HG03442 (cell line): Measurements from ENCODE around the gene ANKRD62.
"Not testable (repeated sequence)": the region's sequence is repeated elsewhere in the genome, so short reads cannot be mapped to it uniquely, and the experiment has no call there.

Experiments used
- ATAC-seq: cut with Tn5 transposase; IDR thresholded peaks from one replicate; pipeline ENCODE4 v1.9.1; 2021; ENCODE audit warnings: mild to moderate bottlenecking, moderate library complexity; ENCODE audit not compliant: unreplicated experiment

ANKRD62 gene

DNA sequence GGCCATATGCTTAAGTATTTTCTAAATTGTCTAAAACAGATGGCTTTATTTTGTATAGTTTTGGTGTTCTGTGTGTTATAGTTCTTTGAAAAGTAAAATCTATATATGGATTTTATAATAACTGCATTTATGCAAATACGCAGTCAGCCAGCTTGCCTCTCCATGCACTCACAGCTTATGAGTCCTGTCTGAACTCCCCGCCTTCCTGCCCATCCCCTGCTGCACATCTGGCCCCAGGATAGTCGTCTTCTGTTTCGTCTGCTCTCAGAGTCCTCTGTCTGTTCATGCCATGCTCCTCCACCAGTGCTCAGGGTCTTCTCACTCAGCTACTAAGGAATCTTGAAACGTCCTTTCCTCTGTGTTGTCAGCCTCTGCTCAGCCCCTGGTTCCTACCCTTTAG lies 28.2 kb upstream of the ANKRD62 start:
- no peak for ATAC-seq

DNA sequence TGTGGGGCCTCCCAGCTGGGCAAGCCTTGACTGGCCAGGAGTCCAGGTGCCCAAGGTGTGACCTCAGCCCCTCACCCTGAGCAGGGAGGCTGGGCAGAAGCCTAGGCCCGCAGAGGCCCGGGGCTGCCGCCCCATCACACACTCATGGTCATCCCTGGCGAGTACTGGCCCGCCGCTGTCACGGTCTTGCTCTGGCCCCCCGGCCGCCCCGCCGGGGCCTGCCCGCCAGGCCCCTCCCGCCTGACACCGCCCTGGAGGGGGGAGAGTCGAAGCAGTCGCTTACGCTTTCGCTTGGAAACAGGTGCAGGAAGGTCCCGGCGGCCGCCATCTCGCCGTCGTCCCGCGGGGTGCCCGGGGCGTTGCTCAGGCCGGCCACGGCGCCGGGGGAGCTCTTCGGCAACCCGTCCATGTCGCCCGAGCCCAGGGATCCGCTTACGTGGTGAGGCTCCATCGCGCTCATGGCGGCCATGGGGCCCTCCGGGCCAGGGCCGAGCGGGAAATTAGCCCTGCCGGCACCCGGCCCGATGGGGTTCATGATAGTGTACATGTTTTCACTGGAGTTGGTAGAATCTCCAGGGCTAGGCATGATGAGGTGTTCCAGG lies 26.6 kb upstream of the ANKRD62 start:
- no peak for ATAC-seq

DNA sequence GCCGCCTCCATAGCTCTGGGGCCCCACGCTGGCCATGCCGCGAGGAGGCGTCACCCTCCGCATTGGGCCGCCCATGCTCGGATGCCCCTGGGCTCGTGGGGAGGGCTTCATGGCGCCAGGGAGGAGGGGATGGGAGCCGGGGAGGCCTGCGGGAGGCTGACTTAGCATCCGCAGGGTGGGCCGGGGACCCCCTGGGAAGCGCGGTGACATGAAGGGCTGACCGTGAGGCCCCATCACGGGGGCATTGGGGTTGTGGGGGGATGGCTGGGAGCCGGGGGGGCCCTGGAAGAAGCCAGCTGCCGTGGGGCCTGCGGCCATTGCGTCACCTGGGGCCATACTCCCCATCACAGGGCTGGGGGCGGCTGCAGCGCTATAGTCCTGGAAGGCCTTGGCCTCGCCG lies 26.0 kb upstream of the ANKRD62 start:
- no peak for ATAC-seq

DNA sequence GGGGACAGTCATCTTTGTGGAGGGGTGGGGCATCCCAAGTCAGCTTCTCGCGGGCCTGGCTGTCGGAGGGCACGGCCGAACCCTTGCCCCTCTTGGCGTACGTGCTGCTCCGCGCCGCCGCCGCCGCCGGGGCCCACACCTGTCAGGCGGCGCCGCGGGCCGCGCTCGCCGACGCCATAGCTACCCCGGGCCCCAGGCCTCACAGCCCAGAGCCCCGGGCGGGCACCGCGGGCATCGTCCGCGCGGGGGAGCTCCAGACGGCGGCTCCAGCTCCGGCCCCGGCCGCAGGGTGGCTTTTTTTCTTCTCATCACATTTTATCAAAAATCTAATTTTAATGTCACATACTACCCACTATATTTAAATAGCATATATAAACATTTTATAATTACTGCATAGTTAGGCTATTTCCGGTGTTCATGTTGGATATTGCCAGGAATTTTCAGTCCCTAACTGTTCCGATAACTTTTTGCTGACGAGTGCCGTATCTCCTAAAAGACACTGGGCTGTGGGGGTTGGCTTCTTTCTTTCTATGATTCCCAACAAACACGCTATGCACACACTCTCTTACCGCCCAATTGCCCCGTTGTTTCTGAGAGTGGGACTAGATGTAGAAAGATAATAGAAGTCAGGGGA lies 25.2 kb upstream of the ANKRD62 start:
- not testable (repeated sequence) for ATAC-seq

DNA sequence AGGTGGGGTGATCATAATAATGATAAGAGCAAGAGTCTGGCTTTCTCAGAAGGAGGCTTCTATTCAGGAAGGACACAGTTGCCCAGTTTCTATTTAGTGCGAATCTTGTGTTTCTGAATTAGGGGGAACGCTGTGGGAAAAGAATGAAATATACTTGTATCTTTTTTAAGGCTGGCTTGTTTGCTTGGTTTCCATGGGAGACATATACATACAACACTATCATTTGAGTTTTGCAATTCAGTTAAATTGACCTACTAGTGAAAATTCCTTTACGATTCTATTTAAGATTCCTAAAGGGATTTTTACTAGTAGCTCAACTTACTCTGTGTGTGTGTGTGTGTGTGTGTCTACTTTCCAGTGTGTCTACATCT lies 24.7 kb upstream of the ANKRD62 start:
- ATAC-seq, result no peak

DNA sequence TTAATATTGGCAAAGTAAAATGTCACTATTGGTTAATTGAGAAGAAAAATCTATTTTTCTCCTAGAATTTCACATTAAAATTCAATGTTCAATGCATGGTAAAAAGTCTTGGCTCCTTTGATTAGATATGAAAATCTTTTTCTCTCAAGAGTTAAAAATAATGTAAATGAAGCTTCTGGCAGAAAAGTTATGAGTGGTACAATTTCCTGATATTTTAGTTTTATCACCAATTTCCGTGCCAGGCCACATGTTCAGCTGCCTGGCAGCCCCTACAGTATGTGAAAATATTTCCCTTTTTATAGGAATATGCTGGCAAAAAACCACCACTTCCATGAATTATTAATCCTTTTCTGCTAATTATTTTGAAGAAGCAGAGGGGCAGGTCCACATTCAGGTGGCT lies 22.6 kb upstream of the ANKRD62 start:
- not testable (repeated sequence) for ATAC-seq

DNA sequence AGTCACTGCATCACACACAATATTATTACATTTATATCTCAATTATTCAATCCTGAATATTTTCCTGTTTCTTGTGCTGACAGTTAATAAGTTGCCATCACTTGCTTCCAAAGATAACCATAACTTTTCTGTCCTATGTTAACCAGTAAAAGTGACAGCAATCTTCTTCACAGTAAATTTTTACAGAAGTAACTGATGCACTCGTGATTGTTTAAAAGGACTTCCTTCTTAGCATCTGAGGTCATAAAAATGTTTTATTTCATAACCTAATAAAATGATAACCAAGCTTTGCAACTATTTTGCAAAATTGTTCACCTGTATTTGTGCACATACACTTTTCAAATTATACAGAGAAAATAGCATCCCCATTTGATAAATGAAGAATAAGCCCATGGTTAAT lies 20.6 kb upstream of the ANKRD62 start:
- ATAC-seq, result no peak

DNA sequence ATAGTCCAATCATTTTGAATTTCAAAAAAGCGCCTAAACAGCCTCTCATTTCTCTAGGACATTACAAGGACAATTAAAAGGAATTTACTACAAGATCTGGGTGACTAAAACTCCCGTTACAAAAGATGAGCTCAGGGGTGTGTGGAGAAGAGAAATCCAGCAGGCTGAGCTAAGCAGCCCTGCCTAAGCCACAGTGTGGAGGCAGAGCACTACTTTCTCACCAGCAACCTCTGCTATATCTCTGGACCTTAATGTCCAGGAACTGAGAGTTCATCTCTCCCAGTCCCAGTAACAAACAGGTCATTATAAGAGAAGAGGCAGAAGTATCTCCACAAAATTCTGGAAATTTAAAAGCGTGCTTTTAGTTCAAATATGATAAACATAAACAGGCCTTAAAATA lies 18.9 kb upstream of the ANKRD62 start:
- ATAC-seq, result no peak

DNA sequence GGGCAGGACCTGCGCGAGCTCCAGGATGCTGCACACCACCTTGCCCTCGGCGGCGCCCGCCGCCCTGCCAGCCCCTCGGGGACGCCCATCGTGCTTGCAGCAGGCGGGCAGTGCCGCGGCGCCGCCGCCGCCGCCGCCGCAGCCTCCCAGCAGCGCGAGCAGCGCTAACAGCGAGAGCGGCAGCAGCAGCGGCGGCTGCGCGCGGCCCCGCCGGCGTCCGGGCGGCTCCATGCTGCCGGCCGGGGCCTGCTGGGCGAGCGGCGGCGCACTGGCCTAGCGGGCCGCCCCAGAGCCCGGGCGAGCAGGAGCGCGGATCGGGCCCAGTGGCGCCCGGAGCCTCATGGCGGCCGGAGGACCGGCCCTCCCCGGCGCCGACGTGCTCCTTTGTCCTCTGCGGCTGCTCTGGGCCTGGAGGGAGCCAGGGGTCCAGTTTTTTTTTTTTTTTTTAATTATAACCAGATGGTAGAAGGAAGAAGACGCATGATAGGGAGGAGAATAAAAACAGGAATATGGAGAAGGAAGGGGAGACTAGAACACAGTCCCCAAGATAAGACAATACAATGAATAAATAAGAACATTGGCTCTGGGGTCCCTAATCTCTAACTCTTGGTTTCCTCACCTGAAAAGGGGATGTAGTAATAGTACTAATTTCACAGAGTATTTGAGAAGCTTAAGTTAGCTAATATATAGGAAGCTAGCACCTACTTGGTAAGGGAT lies 17.1 kb upstream of the ANKRD62 start:
- no peak for ATAC-seq

DNA sequence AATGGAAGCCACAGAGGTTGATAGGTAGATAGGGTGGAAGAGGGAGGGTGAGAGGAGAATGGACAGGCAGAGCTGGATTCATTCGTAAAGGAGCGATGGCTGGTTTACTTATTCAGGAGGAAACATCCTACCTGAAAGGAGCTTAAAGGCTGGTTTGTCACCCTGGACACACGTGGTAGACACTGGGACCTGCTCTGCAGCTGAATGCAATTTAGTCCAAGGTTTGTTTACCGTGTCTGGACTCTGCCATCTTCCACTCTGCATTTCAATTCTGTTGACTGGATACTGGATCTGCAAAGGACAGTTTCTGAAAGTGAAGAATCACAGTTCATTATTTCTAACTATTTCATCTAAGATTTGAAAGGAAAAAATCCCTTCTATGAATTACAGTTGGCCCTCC lies 15.6 kb upstream of the ANKRD62 start:
- ATAC-seq, result not testable (repeated sequence)

DNA sequence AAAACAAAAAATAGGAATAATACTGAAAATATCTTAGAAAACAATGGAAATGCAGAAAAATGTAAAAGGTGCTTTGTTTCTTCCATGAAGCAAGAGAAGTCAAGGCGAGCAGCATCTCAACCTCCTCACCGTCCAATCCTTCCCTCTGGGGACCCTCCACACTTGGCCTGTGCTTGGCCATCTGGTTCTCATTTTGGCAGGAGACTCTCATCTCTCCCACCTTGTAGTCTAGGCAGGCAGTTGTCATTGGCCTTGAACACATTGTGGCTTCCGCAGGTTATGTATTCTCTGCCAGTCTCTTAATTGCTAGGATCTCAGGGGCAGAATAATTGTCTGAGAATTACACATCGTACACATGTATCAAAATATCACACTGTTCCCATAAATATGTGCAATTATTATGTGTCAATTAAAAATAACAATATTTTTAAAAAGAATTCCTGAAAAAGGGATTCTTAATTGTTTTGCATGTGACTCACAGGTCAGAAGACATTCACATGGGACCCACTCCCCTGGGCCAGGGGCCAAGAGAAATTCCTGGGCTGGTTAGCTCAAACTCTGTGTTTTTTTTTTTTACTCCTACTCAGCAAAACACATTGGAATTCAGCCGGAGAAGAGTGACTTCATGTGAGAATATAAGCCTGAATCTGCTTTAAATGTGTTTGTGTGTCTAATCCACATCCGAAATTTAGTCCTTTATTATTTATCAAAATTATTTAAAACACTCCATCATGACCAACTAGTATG lies 14.0 kb upstream of the ANKRD62 start:
- no peak for ATAC-seq

DNA sequence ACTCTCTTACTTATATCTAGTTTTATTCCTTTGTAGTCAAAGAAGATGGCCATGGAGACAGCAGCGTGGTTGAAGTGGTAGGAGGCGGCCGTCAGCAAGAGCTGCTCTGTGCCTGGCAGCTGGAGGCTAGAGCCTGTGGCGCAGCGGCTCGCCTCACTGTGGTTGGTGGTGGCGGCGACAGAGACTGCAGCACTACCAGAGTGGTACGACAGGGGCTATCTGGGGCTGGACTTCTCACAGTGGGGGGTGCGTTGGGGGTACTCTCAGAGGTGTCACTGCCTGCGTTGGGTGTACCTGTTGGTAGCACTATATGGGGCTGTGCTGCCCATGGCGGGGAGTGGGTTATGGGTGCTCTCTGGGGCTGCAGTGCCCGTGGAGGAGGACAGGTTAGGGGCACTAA lies 8.5 kb upstream of the ANKRD62 start:
- no peak for ATAC-seq

DNA sequence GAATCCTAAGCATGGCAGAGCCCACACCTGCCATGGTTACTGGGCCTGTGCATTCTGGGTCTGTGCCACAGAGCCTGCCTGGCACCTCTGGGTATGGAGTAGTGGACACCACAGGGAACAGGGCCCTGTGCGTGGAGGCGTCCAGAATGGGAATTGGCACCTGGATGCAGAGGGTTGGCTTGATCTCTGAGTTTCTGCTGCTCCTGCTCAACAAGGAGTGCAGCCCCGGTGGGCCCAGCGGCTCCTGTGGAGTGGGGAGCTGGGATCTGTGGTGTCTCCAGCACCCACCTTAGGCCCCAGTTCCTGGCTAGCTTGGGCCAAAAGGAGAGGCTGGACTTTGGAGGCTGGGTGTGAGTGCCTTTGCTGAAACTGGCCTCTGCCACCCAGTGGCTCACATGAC lies 7.9 kb upstream of the ANKRD62 start:
- ATAC-seq, result no peak

DNA sequence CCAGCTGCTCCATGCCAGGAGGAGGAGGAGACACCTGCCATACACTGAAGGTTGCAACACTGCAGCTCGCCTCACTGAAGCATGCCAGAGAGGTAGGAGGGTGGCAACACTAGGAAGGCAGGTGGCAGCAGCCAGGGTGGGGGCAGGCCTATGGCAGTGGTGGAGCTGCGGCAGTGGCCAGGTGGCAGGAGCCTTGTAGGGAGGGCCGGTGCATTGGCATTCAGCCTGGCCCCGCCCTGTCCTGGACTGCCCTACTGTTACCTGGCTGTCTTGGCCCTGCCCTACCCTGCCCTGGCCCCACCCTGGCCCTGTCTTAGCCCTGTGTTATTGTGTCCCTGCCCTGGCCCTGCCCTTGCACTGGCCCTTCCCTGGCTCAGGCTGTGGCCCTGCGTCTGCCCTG lies 7.4 kb upstream of the ANKRD62 start:
- ATAC-seq, result no peak

DNA sequence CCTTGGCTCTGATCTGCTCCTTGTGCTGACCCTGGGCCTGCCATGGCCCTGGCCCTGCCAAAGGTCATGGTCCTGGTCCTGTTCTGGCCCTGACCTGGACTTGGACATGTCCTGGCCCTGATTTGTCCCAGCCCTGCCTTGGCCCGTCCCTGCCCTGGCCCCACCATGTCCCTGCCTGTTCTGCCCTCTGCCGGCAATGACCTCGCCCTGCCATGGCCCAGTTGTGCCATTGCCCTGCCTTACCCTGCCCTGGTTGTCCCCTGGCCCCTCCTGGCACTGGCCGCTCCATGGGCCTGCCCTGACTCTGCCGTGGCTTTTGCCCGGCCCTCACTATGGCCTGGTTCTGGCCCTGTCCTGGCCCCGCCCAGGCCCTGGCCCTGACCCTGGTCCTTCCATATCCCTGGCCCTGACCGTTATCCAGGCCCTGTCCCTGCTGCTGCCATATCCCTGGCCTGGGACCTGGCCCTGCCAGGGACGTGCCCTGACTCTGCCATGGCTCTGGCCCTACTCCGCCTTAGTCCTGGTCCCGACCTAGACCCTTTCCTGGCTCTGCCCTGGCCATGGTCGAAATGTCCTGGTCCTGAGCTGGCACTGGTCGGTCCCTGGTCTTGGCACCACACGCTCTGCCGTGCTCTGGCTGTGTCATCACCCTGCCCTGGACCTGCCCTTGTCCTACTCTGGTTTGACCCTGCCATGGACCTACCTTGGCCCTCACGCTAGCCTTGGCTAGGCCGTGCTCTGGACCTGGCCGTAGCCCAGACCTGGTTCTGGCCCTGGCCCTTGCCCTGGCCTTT lies 6.8 kb upstream of the ANKRD62 start:
- no peak for ATAC-seq

DNA sequence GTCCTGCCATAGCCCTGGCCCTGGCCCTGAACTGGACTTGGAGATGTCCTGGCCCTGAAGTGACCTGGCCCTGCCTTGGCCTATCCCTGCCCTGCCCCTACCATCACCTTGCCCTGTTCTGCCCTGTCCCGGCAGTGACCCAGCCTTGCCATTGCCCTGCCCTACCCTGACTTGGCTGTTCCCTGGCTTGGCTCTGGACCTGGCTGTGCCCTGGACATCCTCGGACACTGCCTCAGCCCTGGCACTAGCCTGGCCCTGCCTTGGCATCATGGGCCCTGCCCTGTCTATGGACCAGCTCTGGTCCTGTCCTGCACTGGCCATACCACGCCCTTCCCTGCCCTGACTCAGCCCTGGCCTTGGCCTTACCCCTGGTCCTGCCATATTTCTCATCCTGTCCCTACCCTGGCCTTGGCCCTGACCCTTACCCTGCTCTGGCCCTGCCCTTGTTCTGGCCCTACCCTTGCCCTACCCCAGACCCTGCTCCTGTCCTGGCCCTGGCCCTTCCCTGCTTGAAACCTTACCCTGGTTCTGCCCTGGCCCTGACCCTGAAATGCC lies 6.1 kb upstream of the ANKRD62 start:
- no peak for ATAC-seq

DNA sequence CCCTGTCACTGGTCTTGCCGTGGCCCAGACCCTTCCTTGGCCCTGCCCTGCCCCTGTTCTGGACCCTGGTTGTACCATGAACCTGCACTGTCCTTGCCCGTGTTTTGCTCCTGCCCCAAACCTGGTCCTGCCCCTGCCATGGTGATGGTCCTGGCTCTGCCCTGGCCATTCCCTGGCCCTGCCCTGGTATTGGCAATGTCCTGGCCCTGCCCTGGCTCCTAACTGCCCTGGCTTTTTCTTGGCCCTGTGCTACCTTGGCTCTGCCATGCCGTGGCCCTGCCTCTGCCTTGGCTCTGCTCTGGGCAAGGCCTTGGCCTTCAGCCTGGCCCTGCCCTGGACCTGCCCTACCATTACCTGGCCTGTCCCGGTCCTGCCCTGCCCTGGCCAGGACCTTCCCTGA lies 5.5 kb upstream of the ANKRD62 start:
- no peak for ATAC-seq

DNA sequence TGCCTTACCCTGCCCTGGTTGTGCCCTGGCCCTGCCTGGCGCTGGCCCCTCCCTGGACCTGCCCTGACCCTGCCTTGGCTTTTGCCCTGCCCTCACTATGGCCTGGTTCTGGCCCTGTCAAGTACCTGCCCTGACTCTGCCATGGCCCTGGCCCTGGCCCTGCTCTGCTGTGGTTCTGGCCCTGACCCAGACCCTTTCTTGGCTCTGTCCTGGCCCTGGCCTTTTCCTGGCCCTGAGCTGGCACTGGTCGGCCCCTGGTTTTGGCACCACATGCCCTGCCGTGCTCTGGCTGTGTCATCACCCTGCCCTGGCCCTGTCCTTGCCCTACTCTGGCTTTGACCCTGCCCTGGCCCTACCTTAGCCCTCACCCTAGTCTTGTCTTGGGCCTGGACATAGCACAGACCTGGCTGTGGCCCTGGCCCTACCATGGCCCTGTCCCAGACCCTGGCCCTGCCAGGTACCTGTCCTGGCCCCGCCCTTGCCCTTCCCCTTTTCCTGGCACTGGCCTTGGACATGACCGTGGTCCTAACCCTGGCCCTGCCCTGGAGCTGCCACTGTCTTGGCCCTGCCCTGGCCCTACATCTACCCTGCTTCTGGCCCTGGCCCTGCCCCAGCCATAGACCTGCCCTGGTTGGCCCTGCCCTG lies 4.8 kb upstream of the ANKRD62 start:
- ATAC-seq, result no peak

DNA sequence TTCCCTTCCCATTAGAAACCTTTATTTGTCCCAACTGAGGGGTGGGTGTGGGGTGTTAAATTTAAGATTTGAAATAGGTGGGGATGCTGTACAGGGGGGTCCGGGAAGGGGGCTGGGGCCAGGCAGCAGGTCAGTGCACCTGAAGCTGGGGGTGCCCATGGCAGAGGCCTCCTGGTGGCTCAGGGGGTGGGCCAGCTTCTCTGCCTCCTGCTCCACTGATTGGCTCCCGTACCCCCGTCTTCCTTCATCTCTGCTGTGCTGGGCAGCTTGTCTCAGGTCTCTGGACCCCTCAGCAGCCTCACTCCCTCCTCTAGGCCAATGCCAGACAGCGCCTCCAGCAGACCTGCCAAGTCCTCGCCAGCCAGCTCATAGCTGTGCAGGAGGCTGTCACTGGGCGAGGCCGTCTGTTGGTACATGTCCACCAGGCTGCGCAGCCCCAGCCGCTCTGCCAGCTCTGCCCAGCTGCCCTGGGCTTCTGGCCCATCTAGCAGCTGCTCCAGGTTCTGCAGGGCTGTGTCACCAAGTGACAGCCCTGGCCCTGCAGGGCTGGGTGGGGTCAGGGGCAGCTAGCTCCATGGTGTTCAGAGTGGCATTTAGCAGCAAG lies 2.0 kb upstream of the ANKRD62 start:
- no peak for ATAC-seq
